ENCODE data around the gene PHACTR1.

GRCh38 chr6:13285705-13286104, 569.1 kb downstream of the PHACTR1 start:
- TF ChIP-seq CTCF (IDR thresholded peaks at IDR 0.05) = no peak
- no peak for TF ChIP-seq POLR2A (IDR thresholded peaks at IDR 0.05)
- TF ChIP-seq POLR2AphosphoS5 (IDR thresholded peaks at IDR 0.05; ENCODE audit: insufficient read depth in 1 of 2, low read depth in 1 of 2) = no peak
